Kidney (tissue), 14 donors: ENCODE results near the gene LDLRAD4. TPM values are rescaled to one million over a fixed set of nuclear protein-coding genes. Genes with fewer than 3 reads are reported as not detected.

Experiments used
- DNase-seq, 5 donors: peaks; one replicate each; pipeline ENCODE4 v3.0.0-alpha.2; 2013 to 2020
- FAIRE-seq: peaks from 2 replicates; lab custom pipeline; 2012; peaks lifted over from hg19 to GRCh38; lab: Jason Lieb, UNC
- H3K27ac ChIP-seq, 2 donors: one replicate each; pipeline ENCODE4 v1.7.0; 2013; ENCODE audit warnings: low read depth in 2 of 2, low read length in 2 of 2, inconsistent platforms in 1 of 2
- H3K27me3 ChIP-seq: one replicate; pipeline ENCODE4 v1.7.1; 2013; ENCODE audit warnings: low read length, inconsistent platforms; ENCODE audit not compliant: control insufficient read depth, insufficient read depth
- H3K36me3 ChIP-seq, 3 donors: one replicate each; pipeline versions ENCODE4 v1.7.0 to v1.7.1; 2013; ENCODE audit warnings: low read length in 3 of 3, control low read depth in 1 of 3, inconsistent platforms in 1 of 3; ENCODE audit not compliant: insufficient read depth in 3 of 3, control insufficient read depth in 2 of 3
- H3K4me1 ChIP-seq, 3 donors: one replicate each; pipeline versions ENCODE4 v1.7.0 to v1.7.1; 2013; ENCODE audit warnings: low read length in 3 of 3, inconsistent platforms in 1 of 3, low read depth in 1 of 3; ENCODE audit not compliant: control insufficient read depth in 2 of 3, insufficient read depth in 2 of 3
- H3K4me3 ChIP-seq, 3 donors: one replicate each; pipeline versions ENCODE4 v1.7.0 to v1.8.1; 2013; ENCODE audit warnings: low read length in 3 of 3, control low read depth in 1 of 3, inconsistent platforms in 1 of 3
- H3K9ac ChIP-seq, 3 donors: one replicate each; pipeline versions ENCODE4 v1.7.0 to v1.7.1; 2013; ENCODE audit warnings: low read length in 3 of 3, control low read depth in 1 of 3, inconsistent platforms in 1 of 3
- H3K9me3 ChIP-seq, 3 donors: one replicate each; pipeline versions ENCODE4 v1.7.0 to v1.7.1; 2013; ENCODE audit warnings: low read length in 3 of 3, control low read depth in 1 of 3, inconsistent platforms in 1 of 3; ENCODE audit not compliant: control insufficient read depth in 2 of 3, insufficient read depth in 1 of 3
- intact Hi-C: fragments of 100-400 bp; cut with DNase I; formaldehyde crosslinking; loops from one replicate; pipeline ENCODE4 v1.11.1; 2022
- polyA plus RNA-seq: library from polyadenylated mRNA; stranded (reverse); fragments of 350-450 nt; fragmentation: Illumina TruSeq; extraction: RNeasy Lipid Tissue Mini Kit (QIAGEN cat#74804); gene quantifications from one replicate; pipeline ENCODE4 v1.2.3, GENCODE V29; 2014; ENCODE audit warnings: low read depth, low replicate concordance; ENCODE audit not compliant: insufficient read depth
- total RNA-seq: library from RNA; stranded (reverse); fragmentation: NEBNext Ultra II Directional; extraction: Animal tissue kit (Norgen Biotek cat#: 25700); gene quantifications from one replicate; pipeline ENCODE4 v1.2.1, GENCODE V29; 2021
- TF ChIP-seq, protein P1 (sequence below): IDR thresholded peaks from 3 replicates; pipeline ENCODE4 v1.5.1; 2012; ENCODE audit warnings: mild to moderate bottlenecking, moderate library complexity, borderline replicate concordance; ENCODE audit not compliant: insufficient read depth; ENCODE audit errors: extremely low read depth
- donor health status: control.
- donor health status: control.
- donor health status: control.
- donor health status: control.
- donor health status: control.
- donor health status: DM: yes; HTN: yes; CAD: no.
- donor health status: Normal renal cell carcinoma (clear cell type).

Gene LDLRAD4
- total and polyA plus RNA-seq, 2 donors from 2014 or later: 2.3 to 42.3 TPM

DNA sequence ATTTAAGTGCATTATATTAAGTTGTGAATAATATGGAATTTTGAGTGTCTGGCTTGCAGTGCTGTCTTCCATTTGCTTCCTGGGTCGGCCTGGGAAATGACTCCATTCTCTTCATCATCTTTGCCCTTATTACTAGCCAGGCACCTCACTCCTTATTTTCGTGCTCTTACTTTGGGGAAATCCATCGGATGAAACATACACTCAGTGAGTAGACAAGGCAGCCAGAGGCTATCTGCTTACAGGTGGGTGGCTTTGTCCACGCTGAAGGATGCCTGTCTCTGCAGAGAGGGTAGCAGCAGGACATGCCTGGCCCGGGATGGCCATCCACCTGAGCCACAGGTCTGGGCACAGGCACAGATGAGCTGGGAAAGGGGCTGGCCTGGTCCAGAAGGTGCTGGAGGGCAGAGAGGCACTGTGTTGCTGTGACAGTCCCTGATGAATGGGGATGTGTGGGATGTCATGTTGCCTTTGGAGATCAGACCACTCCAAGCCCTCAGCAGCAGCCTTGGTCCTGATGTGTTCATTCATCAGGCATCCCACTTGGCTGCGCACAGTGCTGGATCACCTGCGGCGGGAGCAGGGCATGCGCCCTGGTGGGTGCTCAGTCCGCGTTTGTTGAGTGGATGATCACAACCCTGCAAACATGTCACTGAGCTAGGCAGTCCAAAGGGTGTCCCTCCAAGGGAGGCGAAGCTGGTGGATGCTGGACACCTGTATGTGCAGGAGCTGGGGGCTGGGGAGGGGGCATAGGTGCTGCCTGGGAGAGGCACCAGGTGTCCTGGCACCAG, 236.0 kb downstream of the LDLRAD4 start:
- H3K4me1 ChIP-seq: peaks cover 0 to 4% (median 0%) of the 10 kb centered on the region in 3 donors
- H3K36me3 ChIP-seq: no peaks in the 10 kb centered on the region
- DNase-seq: no peak
- no peaks in the 10 kb centered on the region for H3K9me3 ChIP-seq
- intact Hi-C loops: no loop called here
- no peak overlapping the region for H3K4me3 ChIP-seq
- no peak overlapping the region for H3K9ac ChIP-seq
- no peak overlapping the region for H3K27ac ChIP-seq
- TF ChIP-seq, protein P1, sequence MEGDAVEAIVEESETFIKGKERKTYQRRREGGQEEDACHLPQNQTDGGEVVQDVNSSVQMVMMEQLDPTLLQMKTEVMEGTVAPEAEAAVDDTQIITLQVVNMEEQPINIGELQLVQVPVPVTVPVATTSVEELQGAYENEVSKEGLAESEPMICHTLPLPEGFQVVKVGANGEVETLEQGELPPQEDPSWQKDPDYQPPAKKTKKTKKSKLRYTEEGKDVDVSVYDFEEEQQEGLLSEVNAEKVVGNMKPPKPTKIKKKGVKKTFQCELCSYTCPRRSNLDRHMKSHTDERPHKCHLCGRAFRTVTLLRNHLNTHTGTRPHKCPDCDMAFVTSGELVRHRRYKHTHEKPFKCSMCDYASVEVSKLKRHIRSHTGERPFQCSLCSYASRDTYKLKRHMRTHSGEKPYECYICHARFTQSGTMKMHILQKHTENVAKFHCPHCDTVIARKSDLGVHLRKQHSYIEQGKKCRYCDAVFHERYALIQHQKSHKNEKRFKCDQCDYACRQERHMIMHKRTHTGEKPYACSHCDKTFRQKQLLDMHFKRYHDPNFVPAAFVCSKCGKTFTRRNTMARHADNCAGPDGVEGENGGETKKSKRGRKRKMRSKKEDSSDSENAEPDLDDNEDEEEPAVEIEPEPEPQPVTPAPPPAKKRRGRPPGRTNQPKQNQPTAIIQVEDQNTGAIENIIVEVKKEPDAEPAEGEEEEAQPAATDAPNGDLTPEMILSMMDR: no peak
- no peak for FAIRE-seq
- no peaks in the 10 kb centered on the region for H3K27me3 ChIP-seq

DNA sequence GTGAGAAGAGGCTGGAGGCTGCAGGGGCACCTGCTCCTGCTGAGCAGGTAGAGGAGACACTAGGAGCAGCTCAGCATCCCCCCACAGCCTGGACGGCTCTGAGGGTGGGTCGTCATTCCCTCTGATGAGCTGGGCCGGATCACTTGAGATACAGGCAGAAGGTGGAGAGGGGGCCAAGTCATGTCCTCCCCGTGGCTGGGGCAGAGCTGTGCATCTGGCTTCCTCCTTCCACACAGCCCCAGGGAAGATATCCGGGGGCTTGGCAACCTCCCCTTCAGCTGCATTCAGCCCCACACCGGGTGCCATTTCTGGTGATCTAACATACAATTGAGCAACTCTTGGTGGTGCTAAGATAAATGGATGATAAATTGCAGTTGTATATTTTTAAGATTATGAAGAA, 236.9 kb downstream of the LDLRAD4 start:
- Histone ChIP-seq H3K9ac (no peak overlapping the region), H3K27me3 (no peaks in the 10 kb centered on the region), H3K27ac (no peak overlapping the region), H3K9me3 (no peaks in the 10 kb centered on the region), H3K36me3 (no peaks in the 10 kb centered on the region), H3K4me3 (no peak overlapping the region), H3K4me1 (peaks cover 0 to 4% (median 0%) of the 10 kb centered on the region in 3 donors)
- DNase-seq (no peak), FAIRE-seq (no peak)
- intact Hi-C loops: no loop called here
- TF ChIP-seq, protein P1: no peak

DNA sequence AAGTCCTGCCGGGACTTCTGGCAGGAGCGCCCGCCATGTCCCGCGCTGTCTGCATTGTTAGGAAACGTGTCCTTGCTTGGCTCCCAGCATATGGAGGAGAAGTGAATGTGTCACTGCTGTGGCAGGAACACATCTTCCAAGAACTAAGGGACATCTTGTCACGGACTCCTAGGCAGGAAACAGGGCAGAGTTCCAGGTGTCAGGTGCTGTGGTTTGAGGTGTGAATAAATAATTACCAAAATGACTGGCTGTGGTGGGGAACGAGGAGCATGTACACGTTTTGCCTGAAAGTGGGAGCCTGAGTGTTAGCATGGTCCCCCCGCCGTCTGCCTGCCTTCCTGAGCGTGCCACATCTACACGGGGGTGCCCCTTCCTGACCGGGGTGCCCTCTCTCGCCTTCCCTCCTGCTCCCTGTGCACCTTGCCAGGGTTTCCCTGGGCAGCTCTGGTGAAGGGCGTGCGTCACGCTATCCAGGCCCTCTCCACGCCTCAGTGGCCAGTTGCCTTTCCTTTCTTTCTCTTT, 237.5 kb downstream of the LDLRAD4 start:
- Histone ChIP-seq H3K9me3 (no peaks in the 10 kb centered on the region), H3K36me3 (no peaks in the 10 kb centered on the region), H3K4me1 (peaks cover 0 to 4% (median 0%) of the 10 kb centered on the region in 3 donors), H3K4me3 (no peak overlapping the region), H3K27me3 (no peaks in the 10 kb centered on the region), H3K27ac (no peak overlapping the region), H3K9ac (no peak overlapping the region)
- intact Hi-C loops: no loop called here
- DNase-seq (peak in 1 of 5 donors; percentile 28), FAIRE-seq (no peak)
- TF ChIP-seq, protein P1: no peak
